Measurements from ENCODE around the gene TMEM97.

DNA sequence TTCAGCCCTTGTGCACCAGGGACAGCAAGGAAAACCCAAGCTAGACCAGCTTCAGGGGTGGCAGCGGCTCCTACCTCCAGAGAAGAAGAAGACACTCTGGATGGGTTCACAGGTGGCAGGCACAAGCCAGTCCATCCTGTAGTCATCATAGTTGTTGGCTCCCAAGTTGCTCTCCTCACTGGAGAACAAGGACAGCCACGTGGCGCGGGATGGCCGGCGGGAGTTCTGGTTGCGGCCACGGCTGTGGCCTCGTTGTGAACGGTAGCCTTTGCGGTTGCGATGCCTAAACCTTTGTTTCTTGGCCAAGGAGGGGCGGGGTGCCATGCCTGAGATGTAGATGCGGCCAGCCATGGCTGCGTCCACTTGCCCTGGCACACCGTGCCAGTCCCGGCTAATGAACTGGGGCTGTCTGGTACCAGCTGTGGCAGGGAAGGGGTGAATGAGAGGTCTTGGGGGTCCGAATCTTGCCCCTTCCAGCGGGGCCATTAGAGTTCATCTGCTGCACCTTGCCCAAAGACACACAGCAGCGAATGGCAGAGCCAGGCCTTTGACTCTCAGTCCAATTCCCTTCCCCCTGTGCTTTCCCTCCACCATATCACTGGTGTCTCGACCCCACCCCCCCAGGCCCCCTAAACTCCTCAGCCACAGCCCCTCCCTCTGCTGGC lies 48.8 kb downstream of the TMEM97 start:
- TF ChIP-seq POLR2A (IDR thresholded peaks at IDR 0.05) (no peak), EP300 (IDR thresholded peaks at IDR 0.05) (no peak)
- TF ChIP-seq, protein P1, sequence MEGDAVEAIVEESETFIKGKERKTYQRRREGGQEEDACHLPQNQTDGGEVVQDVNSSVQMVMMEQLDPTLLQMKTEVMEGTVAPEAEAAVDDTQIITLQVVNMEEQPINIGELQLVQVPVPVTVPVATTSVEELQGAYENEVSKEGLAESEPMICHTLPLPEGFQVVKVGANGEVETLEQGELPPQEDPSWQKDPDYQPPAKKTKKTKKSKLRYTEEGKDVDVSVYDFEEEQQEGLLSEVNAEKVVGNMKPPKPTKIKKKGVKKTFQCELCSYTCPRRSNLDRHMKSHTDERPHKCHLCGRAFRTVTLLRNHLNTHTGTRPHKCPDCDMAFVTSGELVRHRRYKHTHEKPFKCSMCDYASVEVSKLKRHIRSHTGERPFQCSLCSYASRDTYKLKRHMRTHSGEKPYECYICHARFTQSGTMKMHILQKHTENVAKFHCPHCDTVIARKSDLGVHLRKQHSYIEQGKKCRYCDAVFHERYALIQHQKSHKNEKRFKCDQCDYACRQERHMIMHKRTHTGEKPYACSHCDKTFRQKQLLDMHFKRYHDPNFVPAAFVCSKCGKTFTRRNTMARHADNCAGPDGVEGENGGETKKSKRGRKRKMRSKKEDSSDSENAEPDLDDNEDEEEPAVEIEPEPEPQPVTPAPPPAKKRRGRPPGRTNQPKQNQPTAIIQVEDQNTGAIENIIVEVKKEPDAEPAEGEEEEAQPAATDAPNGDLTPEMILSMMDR (IDR thresholded peaks at IDR 0.05): no peak
